ENCODE data around the gene LONP1.

Gene LONP1

DNA sequence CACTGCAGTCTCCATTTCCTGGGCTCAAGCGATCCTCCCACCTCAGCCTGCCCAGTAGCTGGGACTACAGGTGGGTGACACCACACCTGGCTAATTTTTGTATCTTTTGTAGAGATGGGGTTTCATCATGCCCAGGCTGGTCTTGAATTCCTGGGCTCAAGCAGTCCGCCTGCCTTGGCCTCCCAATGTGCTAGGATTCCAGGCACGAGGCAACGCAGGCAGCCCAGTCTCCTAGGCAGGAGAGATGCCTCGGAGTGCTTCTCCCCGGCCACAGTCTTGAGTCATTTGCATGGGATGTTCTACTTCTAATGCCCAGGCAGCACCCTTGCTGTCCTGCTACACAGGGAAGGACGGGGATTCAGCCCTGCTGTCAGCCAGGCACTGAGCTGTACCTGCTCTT, 48.3 kb downstream of the LONP1 start:
- H3K4me3 Mint-ChIP-seq = no peak overlapping the region
- H3K9me3 Mint-ChIP-seq = no peaks in the 10 kb centered on the region
- H3K27me3 Mint-ChIP-seq (ENCODE audit: low read depth) = no peaks in the 10 kb centered on the region
- H3K27ac Mint-ChIP-seq = no peak overlapping the region
- H3K36me3 Mint-ChIP-seq (ENCODE audit: low read depth) = peaks cover 34% of the 10 kb centered on the region
- peaks cover 1% of the 10 kb centered on the region for H3K4me1 Mint-ChIP-seq (ENCODE audit: low read depth)

DNA sequence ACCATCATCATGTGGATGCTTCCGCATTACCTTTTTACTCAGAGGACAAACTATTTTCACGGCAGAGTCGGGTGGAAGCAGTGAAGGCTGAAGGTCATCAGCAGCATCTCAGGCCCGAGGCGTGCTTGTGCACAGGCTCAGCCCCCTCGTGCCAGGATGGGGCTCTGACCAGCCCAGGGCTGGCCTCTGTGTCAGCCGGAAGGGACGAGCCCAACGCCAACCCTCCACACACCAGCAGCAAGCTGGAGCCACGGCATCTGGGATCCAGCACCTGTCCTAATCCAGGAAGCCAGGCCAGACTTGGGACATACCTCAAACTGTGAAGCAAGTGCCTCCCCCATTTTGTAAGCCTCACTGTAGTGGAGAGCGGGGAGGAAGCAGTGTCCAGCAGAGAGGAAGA, 50.7 kb downstream of the LONP1 start:
- H3K27ac Mint-ChIP-seq = no peak overlapping the region
- H3K36me3 Mint-ChIP-seq (ENCODE audit: low read depth) = peaks cover 55% of the 10 kb centered on the region
- H3K4me3 Mint-ChIP-seq = no peak overlapping the region
- peaks cover 6% of the 10 kb centered on the region for H3K4me1 Mint-ChIP-seq (ENCODE audit: low read depth)
- no peaks in the 10 kb centered on the region for H3K27me3 Mint-ChIP-seq (ENCODE audit: low read depth)
- H3K9me3 Mint-ChIP-seq = no peaks in the 10 kb centered on the region

DNA sequence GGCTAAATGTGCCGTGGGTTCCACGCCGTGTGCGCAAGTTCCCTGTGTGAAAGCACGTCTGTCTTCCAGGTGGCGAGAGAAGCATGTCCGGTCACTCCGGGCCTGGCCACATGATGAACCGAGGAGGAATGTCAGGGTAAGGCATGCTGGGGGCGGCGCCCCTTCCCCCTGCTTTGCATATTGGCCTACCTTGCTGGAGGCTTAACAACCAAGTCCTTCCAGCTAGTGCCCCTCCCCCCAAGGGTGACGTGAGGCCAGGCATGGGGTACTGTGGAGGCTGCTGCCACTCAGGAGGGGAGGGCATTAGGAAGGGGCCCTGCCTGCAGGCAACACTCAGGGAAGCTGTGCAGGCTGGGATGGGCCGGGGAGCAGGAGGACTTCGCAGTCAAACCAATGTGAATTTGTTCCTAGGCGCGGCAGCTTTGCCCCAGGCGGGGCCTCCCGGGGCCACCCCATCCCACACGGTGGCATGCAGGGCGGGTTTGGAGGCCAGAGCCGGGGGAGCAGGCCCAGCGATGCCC, 52.1 kb downstream of the LONP1 start:
- H3K4me3 Mint-ChIP-seq = no peak overlapping the region
- H3K27me3 Mint-ChIP-seq (ENCODE audit: low read depth) = no peaks in the 10 kb centered on the region
- H3K4me1 Mint-ChIP-seq (ENCODE audit: low read depth) = peaks cover 6% of the 10 kb centered on the region
- no peaks in the 10 kb centered on the region for H3K9me3 Mint-ChIP-seq
- H3K36me3 Mint-ChIP-seq (ENCODE audit: low read depth) = peaks cover 52% of the 10 kb centered on the region
- no peak overlapping the region for H3K27ac Mint-ChIP-seq

DNA sequence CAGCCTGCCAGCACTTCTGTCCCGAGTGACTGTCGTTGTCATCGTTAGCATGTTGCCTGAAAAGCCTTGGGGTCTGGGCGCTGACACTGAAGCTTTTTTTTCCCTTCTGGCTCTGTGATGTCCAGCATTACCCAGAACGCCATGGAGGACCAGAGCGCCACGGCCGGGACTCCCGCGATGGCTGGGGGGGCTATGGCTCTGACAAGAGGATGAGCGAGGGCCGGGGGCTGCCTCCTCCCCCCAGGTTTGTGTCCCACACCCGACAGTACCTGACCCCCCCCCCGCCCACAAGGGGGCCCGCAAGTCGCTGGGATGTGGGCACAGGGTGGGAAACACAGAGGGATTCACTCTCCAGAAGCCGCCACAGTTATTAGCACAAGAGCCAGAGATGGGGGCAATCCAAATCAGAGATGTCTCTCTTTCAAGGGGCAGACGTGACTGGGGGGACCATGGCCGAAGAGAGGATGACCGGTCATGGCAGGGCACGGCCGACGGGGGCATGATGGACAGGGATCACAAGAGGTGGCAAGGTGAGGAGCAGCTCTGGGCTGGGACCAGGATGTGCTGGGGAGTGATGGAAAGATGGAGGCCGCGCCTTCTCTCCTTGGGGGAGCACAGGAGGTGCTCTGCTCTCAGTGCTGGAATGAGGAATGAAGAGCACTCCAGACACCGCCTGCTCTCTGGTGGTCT, 52.9 kb downstream of the LONP1 start:
- Mint-ChIP-seq H3K27ac (no peak overlapping the region), H3K4me3 (no peak overlapping the region), H3K36me3 (ENCODE audit: low read depth) (peaks cover 51% of the 10 kb centered on the region), H3K27me3 (ENCODE audit: low read depth) (no peaks in the 10 kb centered on the region), H3K4me1 (ENCODE audit: low read depth) (peaks cover 6% of the 10 kb centered on the region), H3K9me3 (no peaks in the 10 kb centered on the region)

DNA sequence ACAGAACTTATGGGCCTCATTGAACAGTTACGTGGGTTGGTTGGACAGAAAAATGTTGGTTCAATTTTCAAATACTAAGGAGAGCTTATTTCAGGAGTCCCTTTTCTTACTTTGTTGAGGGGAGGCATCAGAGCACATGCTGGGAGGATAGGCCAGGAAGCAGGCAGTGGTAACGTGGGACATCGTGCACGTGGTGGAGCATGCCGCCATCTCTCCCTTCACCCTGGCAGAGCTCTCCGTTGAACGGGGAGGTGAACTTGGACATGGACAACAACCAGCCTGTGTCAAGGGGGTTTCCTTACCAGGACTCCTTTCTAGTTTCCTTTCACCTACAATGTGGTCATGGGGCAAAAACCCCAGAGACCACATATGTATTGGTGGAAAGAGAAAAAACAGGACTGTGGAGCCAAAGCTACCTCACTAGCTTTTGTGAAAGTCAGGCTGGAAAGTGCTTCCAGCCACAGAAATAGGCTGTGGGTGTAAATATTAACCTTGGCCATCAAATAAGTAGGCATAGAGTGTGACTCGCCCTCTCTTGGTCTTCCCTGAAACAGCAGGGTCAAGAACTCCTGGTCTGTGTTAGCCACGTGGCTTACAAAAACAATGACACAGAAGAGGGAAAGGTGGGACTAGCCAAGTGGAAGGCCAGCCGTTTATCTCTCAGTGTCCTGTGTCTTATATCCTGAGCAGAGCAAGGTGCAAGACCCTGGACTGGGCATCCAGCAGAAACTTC, 54.0 kb downstream of the LONP1 start:
- Mint-ChIP-seq H3K4me3 (no peak overlapping the region), H3K27ac (no peak overlapping the region), H3K9me3 (no peaks in the 10 kb centered on the region), H3K27me3 (ENCODE audit: low read depth) (no peaks in the 10 kb centered on the region), H3K4me1 (ENCODE audit: low read depth) (peaks cover 6% of the 10 kb centered on the region), H3K36me3 (ENCODE audit: low read depth) (peaks cover 52% of the 10 kb centered on the region)

DNA sequence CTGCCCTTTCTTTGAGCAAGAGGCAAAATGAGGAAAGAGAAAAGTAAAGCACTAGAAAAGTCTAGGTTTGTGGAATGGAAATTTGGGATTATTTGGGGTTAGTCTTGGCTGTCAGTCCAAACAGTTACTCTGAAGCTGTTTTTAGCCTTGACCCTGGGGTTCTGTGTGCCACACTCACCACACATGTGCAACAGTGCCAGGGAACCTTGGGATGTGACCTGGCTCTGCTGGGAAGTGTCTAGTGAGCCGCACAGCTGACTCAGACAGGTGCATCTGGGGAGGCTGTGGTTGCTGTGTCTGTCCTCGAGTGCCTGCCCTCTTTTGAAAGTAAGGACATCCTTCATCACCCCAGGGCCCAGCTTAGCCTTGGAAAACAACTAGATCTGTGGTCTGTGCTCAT, 55.4 kb downstream of the LONP1 start:
- Mint-ChIP-seq H3K9me3 (no peaks in the 10 kb centered on the region), H3K36me3 (ENCODE audit: low read depth) (peaks cover 50% of the 10 kb centered on the region), H3K27me3 (ENCODE audit: low read depth) (no peaks in the 10 kb centered on the region), H3K4me3 (no peak overlapping the region), H3K27ac (no peak overlapping the region), H3K4me1 (ENCODE audit: low read depth) (peaks cover 6% of the 10 kb centered on the region)

DNA sequence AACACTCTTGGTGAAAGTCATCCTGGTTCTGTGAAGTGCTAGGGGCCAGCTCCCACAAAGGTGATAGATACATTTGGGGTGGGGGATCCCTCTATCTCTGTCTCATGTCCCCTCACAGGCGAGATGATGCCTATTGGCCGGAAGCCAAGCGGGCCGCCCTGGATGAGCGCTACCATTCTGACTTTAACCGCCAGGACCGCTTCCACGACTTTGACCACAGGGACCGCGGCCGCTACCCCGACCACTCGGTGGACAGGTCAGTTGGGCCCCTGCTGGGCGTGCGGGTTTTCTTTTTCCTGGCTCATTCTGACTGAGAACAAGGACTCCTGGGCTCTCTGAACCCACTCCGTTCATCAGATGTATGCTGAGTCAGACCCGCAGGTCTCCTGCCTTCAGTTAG, 56.0 kb downstream of the LONP1 start:
- H3K27me3 Mint-ChIP-seq (ENCODE audit: low read depth) = no peaks in the 10 kb centered on the region

DNA sequence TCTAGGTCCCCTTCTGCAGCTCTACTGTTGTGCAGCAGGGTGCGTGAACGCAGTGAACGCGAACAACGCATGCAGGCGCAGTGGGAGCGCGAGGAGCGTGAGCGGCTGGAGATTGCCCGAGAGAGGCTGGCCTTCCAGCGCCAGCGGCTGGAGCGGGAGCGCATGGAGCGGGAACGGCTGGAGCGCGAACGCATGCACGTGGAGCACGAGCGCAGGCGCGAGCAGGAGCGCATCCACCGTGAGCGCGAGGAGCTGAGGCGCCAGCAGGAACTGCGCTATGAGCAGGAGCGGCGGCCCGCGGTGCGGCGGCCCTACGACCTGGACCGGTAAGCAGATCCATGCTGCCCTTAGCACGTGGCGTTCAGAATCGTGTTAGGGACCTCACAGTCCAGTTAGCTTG, 58.5 kb downstream of the LONP1 start:
- Mint-ChIP-seq H3K9me3 (no peaks in the 10 kb centered on the region), H3K27ac (no peak overlapping the region), H3K4me3 (no peak overlapping the region), H3K4me1 (ENCODE audit: low read depth) (peaks cover 6% of the 10 kb centered on the region), H3K27me3 (ENCODE audit: low read depth) (no peaks in the 10 kb centered on the region), H3K36me3 (ENCODE audit: low read depth) (peaks cover 42% of the 10 kb centered on the region)

More for the DNA sequence above, 56.0 kb downstream of the LONP1 start:
- H3K36me3 Mint-ChIP-seq (ENCODE audit: low read depth) = peaks cover 47% of the 10 kb centered on the region
- H3K27ac Mint-ChIP-seq = no peak overlapping the region
- no peak overlapping the region for H3K4me3 Mint-ChIP-seq
- H3K4me1 Mint-ChIP-seq (ENCODE audit: low read depth) = peaks cover 6% of the 10 kb centered on the region
- H3K9me3 Mint-ChIP-seq = no peaks in the 10 kb centered on the region

DNA sequence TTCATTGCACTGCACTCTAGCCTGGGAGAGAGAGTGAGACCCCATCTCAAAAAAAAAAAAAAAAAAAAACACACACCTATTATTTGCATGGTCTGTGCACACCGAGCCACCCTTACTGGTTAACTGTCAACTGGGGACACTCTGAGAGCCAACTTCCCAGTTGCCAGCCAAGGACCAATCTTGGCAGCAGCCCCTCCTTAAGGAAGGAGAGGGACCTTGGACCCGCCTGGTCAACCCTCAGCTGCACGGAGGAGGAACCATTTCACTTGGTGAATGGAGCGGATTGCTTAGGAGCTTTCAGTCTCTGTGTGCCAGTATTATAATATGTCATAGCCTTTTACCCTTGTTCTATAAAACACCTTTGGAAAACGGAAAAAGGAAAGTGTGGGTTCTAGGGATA, 64.5 kb downstream of the LONP1 start:
- H3K27ac Mint-ChIP-seq = no peak overlapping the region
- H3K4me3 Mint-ChIP-seq = no peak overlapping the region
- H3K36me3 Mint-ChIP-seq (ENCODE audit: low read depth) = peaks cover 46% of the 10 kb centered on the region
- no peaks in the 10 kb centered on the region for H3K4me1 Mint-ChIP-seq (ENCODE audit: low read depth)
- H3K9me3 Mint-ChIP-seq = no peaks in the 10 kb centered on the region
- H3K27me3 Mint-ChIP-seq (ENCODE audit: low read depth) = no peaks in the 10 kb centered on the region

DNA sequence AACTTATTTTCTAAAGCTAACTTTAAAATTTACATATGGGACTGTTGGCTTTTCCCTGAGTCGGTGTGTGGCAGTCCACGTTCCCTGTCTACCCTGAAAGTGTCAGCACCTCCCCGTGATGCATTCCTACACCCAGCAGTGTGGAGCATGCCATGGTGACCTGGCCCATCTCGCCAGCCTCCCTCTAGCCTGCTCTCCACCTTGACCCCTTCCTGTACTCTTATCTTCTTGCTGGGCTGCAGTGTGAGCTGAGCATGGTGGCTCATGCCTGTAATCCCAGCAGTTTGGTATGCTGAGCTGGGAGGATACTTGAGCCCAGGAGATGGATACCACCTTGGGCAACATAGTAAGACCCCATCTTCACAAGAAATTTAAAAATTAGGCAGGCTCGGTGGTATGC, 65.0 kb downstream of the LONP1 start:
- Mint-ChIP-seq H3K27ac (no peak overlapping the region), H3K4me1 (ENCODE audit: low read depth) (no peaks in the 10 kb centered on the region), H3K36me3 (ENCODE audit: low read depth) (peaks cover 49% of the 10 kb centered on the region), H3K27me3 (ENCODE audit: low read depth) (no peaks in the 10 kb centered on the region), H3K4me3 (no peak overlapping the region), H3K9me3 (no peaks in the 10 kb centered on the region)

DNA sequence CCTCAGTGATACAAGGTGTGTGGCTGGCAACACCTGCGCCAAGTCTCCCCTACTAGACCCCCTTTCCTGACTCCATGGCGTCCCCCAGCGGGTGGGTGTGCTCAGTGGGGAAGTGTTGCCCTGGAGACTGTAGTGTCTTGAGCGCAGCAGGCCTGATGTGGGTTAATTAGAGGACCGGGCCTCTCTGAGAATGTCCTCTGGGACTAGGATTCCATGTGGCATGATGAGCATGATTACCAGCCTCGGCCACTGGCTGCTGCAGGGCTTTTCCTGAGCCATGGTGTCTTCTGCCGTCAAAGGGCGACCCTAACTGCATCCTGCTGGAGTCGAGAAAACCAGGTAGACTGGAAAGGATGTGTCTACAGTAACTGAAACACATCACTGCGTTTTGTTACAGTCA, 67.7 kb downstream of the LONP1 start:
- Mint-ChIP-seq H3K36me3 (ENCODE audit: low read depth) (peaks cover 56% of the 10 kb centered on the region), H3K9me3 (no peaks in the 10 kb centered on the region), H3K4me1 (ENCODE audit: low read depth) (peaks cover 1% of the 10 kb centered on the region), H3K27ac (no peak overlapping the region), H3K4me3 (no peak overlapping the region), H3K27me3 (ENCODE audit: low read depth) (no peaks in the 10 kb centered on the region)

DNA sequence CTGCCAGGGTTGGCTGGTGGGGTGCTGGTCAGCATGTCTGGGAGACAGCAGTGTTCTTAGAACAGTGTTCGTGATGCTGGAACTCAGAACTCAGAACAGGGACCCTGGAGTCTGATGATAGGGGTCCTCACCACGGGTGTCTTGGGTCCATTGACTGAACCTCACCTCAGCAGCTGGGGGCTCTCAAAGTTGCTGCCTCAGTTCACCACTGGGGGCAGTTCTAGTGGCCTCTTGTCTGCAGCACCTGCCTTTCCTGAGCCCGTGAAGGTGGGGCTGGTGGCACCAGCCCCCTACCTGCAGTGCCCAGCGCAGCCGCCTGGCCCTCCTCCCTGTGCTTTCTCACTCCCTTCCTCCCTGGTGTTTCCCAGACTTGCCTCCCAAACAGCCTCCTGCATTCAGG, 68.6 kb downstream of the LONP1 start:
- no peak overlapping the region for H3K27ac Mint-ChIP-seq
- peaks cover 61% of the 10 kb centered on the region for H3K36me3 Mint-ChIP-seq (ENCODE audit: low read depth)
- H3K27me3 Mint-ChIP-seq (ENCODE audit: low read depth) = no peaks in the 10 kb centered on the region
- H3K4me1 Mint-ChIP-seq (ENCODE audit: low read depth) = peaks cover 3% of the 10 kb centered on the region
- no peak overlapping the region for H3K4me3 Mint-ChIP-seq
- H3K9me3 Mint-ChIP-seq = no peaks in the 10 kb centered on the region

DNA sequence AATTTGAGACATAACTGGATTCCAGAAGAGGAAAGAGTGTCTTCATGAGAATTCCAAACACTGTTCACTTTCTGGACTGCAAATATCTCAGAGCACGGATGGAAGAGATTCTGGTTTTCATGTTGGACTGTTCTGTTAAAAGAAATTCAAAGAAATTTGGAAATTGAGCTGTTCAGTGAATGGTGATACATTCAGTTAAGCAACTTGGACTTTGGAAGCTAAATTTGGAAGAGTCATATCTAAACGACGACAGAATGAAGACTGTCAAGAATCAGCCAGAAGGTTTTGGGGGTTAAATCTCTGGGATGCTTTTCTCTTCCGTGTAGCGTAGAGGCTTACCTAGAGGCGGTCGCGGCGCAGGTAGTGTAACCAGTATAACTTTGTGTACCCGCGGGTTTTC, 71.5 kb downstream of the LONP1 start:
- peaks cover 66% of the 10 kb centered on the region for H3K36me3 Mint-ChIP-seq (ENCODE audit: low read depth)
- peaks cover 5% of the 10 kb centered on the region for H3K4me1 Mint-ChIP-seq (ENCODE audit: low read depth)
- H3K27me3 Mint-ChIP-seq (ENCODE audit: low read depth) = no peaks in the 10 kb centered on the region
- no peak overlapping the region for H3K4me3 Mint-ChIP-seq
- H3K9me3 Mint-ChIP-seq = no peaks in the 10 kb centered on the region
- no peak overlapping the region for H3K27ac Mint-ChIP-seq

DNA sequence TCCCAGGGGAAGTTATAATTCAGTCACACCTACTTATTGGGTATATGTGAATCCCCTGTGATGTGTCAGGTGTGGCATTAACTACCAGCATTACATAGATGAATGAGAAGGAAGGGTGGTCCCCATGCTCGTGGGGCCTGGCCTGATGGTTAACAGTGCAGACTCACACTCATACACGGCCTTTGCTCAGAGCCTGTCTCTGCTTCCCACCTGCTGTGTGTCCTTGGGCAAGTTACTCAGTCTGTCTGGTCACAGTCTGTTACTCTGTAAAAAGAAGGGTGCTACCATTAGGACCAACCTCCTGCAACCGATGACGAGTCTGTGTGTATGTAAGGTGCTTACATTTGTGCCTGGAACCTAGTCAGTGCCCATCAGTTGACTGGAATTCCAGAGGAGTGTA, 73.2 kb downstream of the LONP1 start:
- Mint-ChIP-seq H3K9me3 (no peaks in the 10 kb centered on the region), H3K27ac (no peak overlapping the region), H3K36me3 (ENCODE audit: low read depth) (peaks cover 61% of the 10 kb centered on the region), H3K4me3 (no peak overlapping the region), H3K27me3 (ENCODE audit: low read depth) (no peaks in the 10 kb centered on the region), H3K4me1 (ENCODE audit: low read depth) (peaks cover 5% of the 10 kb centered on the region)

DNA sequence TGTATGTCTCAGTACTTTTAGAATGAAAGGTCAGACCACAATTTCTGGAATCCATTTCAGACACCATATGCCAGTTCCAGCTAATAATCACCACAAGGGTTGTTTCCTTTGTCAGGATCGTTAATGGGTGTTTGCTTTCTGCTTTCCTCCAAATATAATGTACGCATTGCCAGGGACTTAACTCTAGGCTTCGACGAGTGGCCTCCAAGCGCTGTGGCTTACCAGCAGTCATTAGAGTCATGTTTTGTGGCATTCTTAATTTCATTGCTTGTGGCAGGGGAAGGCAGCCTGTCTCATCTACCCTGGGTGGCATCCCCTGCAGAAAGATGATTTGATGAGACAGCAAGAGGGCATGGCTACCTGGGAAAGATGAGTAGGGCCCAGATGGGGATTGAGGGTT, 74.5 kb downstream of the LONP1 start:
- Mint-ChIP-seq H3K4me3 (no peak overlapping the region), H3K9me3 (no peaks in the 10 kb centered on the region), H3K4me1 (ENCODE audit: low read depth) (peaks cover 8% of the 10 kb centered on the region), H3K36me3 (ENCODE audit: low read depth) (peaks cover 62% of the 10 kb centered on the region), H3K27me3 (ENCODE audit: low read depth) (no peaks in the 10 kb centered on the region), H3K27ac (no peak overlapping the region)

All from T-helper 1 cell treated with Interleukin-12 subunit alpha and Interleukin-12 subunit beta and Interleukin-4 antibody, amounts not matched to agents 30 μg/mL and 1 μg/mL, for 36 hours (primary cell).